Measurements from ENCODE around the gene PTGS2.
"Not testable (repeated sequence)": the region's sequence is repeated elsewhere in the genome, so short reads cannot be mapped to it uniquely, and the experiment has no call there.

Gene PTGS2

GRCh38 chr1:186653312-186653711, 26.9 kb downstream of the PTGS2 start:
- no peak for DNase-seq (ENCODE audit: extremely low read depth, insufficient read length)
- Histone ChIP-seq H3K36me3 (ENCODE audit: control insufficient read depth, insufficient read depth, low read length) (no peaks in the 10 kb centered on the region), H3K4me3 (replicated peaks; ENCODE audit: low read depth, low read length) (no peak overlapping the region), H3K27me3 (replicated peaks; ENCODE audit: control insufficient read depth, insufficient read depth, low read length) (no peaks in the 10 kb centered on the region)
- no peak for TF ChIP-seq CTCF (IDR thresholded peaks at IDR 0.05; ENCODE audit: insufficient read depth, low read length, poor library complexity, severe bottlenecking)

GRCh38 chr1:186648613-186649012, 31.6 kb downstream of the PTGS2 start:
- H3K27me3 ChIP-seq (replicated peaks; ENCODE audit: control insufficient read depth, insufficient read depth, low read length): no peaks in the 10 kb centered on the region
- no peaks in the 10 kb centered on the region for H3K36me3 ChIP-seq (ENCODE audit: control insufficient read depth, insufficient read depth, low read length)
- no peak for DNase-seq (ENCODE audit: extremely low read depth, insufficient read length)
- TF ChIP-seq CTCF (IDR thresholded peaks at IDR 0.05; ENCODE audit: insufficient read depth, low read length, poor library complexity, severe bottlenecking): no peak
- no peak overlapping the region for H3K4me3 ChIP-seq (replicated peaks; ENCODE audit: low read depth, low read length)

GRCh38 chr1:186647985-186648384, 32.2 kb downstream of the PTGS2 start:
- H3K36me3 ChIP-seq (ENCODE audit: control insufficient read depth, insufficient read depth, low read length); H3K4me3 ChIP-seq (replicated peaks; ENCODE audit: low read depth, low read length); H3K27me3 ChIP-seq (replicated peaks; ENCODE audit: control insufficient read depth, insufficient read depth, low read length); DNase-seq (ENCODE audit: extremely low read depth, insufficient read length): not testable (repeated sequence)

GRCh38 chr1:186643614-186644013, 36.6 kb downstream of the PTGS2 start:
- DNase-seq (ENCODE audit: extremely low read depth, insufficient read length): no peak
- Histone ChIP-seq H3K36me3 (ENCODE audit: control insufficient read depth, insufficient read depth, low read length) (no peaks in the 10 kb centered on the region), H3K27me3 (replicated peaks; ENCODE audit: control insufficient read depth, insufficient read depth, low read length) (no peaks in the 10 kb centered on the region), H3K4me3 (replicated peaks; ENCODE audit: low read depth, low read length) (no peak overlapping the region)
- no peak for TF ChIP-seq CTCF (IDR thresholded peaks at IDR 0.05; ENCODE audit: insufficient read depth, low read length, poor library complexity, severe bottlenecking)

- H3K27me3 ChIP-seq (replicated peaks; ENCODE audit: control insufficient read depth, insufficient read depth, low read length); H3K36me3 ChIP-seq (ENCODE audit: control insufficient read depth, insufficient read depth, low read length); DNase-seq (ENCODE audit: extremely low read depth, insufficient read length); H3K4me3 ChIP-seq (replicated peaks; ENCODE audit: low read depth, low read length): not testable (repeated sequence)
Measured at GRCh38 chr1:186637567-186637966, 42.7 kb downstream of the PTGS2 start.

- no peaks in the 10 kb centered on the region for H3K27me3 ChIP-seq (replicated peaks; ENCODE audit: control insufficient read depth, insufficient read depth, low read length)
- no peak overlapping the region for H3K4me3 ChIP-seq (replicated peaks; ENCODE audit: low read depth, low read length)
- H3K36me3 ChIP-seq (ENCODE audit: control insufficient read depth, insufficient read depth, low read length): no peaks in the 10 kb centered on the region
- DNase-seq (ENCODE audit: extremely low read depth, insufficient read length): no peak
- TF ChIP-seq CTCF (IDR thresholded peaks at IDR 0.05; ENCODE audit: insufficient read depth, low read length, poor library complexity, severe bottlenecking): no peak
Measured at GRCh38 chr1:186636786-186637185, 43.4 kb downstream of the PTGS2 start.

GRCh38 chr1:186634511-186634910, 45.7 kb downstream of the PTGS2 start:
- Histone ChIP-seq H3K36me3 (ENCODE audit: control insufficient read depth, insufficient read depth, low read length) (no peaks in the 10 kb centered on the region), H3K4me3 (replicated peaks; ENCODE audit: low read depth, low read length) (no peak overlapping the region), H3K27me3 (replicated peaks; ENCODE audit: control insufficient read depth, insufficient read depth, low read length) (no peaks in the 10 kb centered on the region)
- no peak for TF ChIP-seq CTCF (IDR thresholded peaks at IDR 0.05; ENCODE audit: insufficient read depth, low read length, poor library complexity, severe bottlenecking)
- DNase-seq (ENCODE audit: extremely low read depth, insufficient read length): no peak
